Hepatocyte (in vitro differentiated cells): Measurements from ENCODE around the gene PTH2R.

Experiments used
- EZH2 ChIP-seq: fragments of 200-600 bp; sonication (generic); IDR thresholded peaks from 2 replicates; pipeline ENCODE4 v1.6.1; 2016; ENCODE audit warnings: antibody characterized with exemption, mild to moderate bottlenecking, borderline replicate concordance
- EZH2phosphoT487 ChIP-seq: fragments of 200-600 bp; sonication (generic); IDR thresholded peaks from one replicate; pipeline ENCODE4 v1.6.1; 2018; ENCODE audit warnings: antibody characterized with exemption, mild to moderate bottlenecking, low read depth, moderate library complexity; ENCODE audit not compliant: unreplicated experiment, severe bottlenecking
- TF ChIP-seq, protein P1 (sequence below): fragments of 200-600 bp; sonication (generic); IDR thresholded peaks from 2 replicates; pipeline ENCODE4 v1.5.1; 2016; ENCODE audit warnings: antibody characterized with exemption, mild to moderate bottlenecking; ENCODE audit not compliant: poor library complexity

DNA sequence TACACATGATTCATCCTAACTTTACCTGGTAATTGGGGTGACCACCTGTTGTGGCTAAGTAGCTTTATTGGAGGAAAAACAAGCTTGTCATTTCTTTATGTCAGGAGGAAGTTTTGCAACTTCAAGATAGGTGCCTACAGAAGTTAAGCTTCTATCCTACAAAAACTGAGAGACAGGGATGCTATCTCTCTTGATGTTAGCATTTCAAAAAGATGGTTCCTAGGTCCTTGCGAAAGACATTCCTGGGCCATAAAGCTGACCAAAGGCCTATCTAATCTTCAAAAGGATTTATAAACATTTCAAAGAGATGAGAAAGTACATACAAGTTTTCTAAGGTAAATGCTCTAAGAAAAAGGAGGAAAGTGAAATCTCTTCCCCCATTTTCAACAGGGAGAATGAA is 61.0 kb downstream of the PTH2R start:
- TF ChIP-seq, protein P1, sequence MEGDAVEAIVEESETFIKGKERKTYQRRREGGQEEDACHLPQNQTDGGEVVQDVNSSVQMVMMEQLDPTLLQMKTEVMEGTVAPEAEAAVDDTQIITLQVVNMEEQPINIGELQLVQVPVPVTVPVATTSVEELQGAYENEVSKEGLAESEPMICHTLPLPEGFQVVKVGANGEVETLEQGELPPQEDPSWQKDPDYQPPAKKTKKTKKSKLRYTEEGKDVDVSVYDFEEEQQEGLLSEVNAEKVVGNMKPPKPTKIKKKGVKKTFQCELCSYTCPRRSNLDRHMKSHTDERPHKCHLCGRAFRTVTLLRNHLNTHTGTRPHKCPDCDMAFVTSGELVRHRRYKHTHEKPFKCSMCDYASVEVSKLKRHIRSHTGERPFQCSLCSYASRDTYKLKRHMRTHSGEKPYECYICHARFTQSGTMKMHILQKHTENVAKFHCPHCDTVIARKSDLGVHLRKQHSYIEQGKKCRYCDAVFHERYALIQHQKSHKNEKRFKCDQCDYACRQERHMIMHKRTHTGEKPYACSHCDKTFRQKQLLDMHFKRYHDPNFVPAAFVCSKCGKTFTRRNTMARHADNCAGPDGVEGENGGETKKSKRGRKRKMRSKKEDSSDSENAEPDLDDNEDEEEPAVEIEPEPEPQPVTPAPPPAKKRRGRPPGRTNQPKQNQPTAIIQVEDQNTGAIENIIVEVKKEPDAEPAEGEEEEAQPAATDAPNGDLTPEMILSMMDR: no peak
- TF ChIP-seq EZH2phosphoT487 (no peak), EZH2 (no peak)
